GM23338 (cell line): Measurements from ENCODE around the gene MARCKS. TPM values are rescaled to one million over a fixed set of nuclear protein-coding genes. Genes with fewer than 3 reads are reported as not detected.

ENCODE experiments used
- ATAC-seq: fragments of 200-7000 bp; cut with Tn5 transposase; 3 replicates; pipeline ENCODE4 v1.9.1; 2020
- DNase-seq: peaks from one replicate; pipeline ENCODE4 v3.0.0-alpha.2; 2015; ENCODE audit warnings: low spot score
- H2AFZ ChIP-seq: fragments of 200-600 bp; sonication (generic); 2 replicates; pipeline ENCODE4 v1.8.0; 2016; ENCODE audit warnings: antibody characterized with exemption, mild to moderate bottlenecking, moderate library complexity
- H3F3A ChIP-seq: fragments of 200-600 bp; sonication (generic); replicated peaks from 2 replicates; pipeline ENCODE4 v1.8.0; 2017; ENCODE audit warnings: antibody characterized with exemption, mixed run types, low read depth
- H3K27ac ChIP-seq: fragments of 200-600 bp; sonication (generic); 2 replicates; pipeline ENCODE4 v1.6.1; 2016; ENCODE audit warnings: low read depth
- H3K27me3 ChIP-seq: fragments of 200-600 bp; sonication (generic); 2 replicates; pipeline ENCODE4 v1.8.0; 2016; ENCODE audit warnings: mild to moderate bottlenecking, mixed run types, moderate library complexity; ENCODE audit not compliant: insufficient read depth
- H3K36me3 ChIP-seq: fragments of 200-600 bp; sonication (generic); 2 replicates; pipeline ENCODE4 v1.8.0; 2016; ENCODE audit warnings: mild to moderate bottlenecking; ENCODE audit not compliant: insufficient read depth
- H3K4me1 ChIP-seq: fragments of 200-600 bp; sonication (generic); 2 replicates; pipeline ENCODE4 v1.8.0; 2016; ENCODE audit warnings: mild to moderate bottlenecking, moderate library complexity; ENCODE audit not compliant: insufficient read depth
- H3K4me2 ChIP-seq: fragments of 200-600 bp; sonication (generic); 2 replicates; pipeline ENCODE4 v1.7.1; 2017; ENCODE audit warnings: mixed run types
- H3K4me3 ChIP-seq: fragments of 200-600 bp; sonication (generic); 2 replicates; pipeline ENCODE4 v1.6.1; 2016; ENCODE audit warnings: mixed run types
- H3K79me2 ChIP-seq: fragments of 200-600 bp; sonication (generic); replicated peaks from 2 replicates; pipeline ENCODE4 v1.8.0; 2017; ENCODE audit warnings: mild to moderate bottlenecking; ENCODE audit not compliant: insufficient read depth
- H3K9me2 ChIP-seq: fragments of 200-600 bp; sonication (generic); 2 replicates; pipeline ENCODE4 v1.8.0; 2017; ENCODE audit not compliant: insufficient read depth
- H4K20me1 ChIP-seq: fragments of 200-600 bp; sonication (generic); replicated peaks from 2 replicates; pipeline ENCODE4 v1.8.0; 2017; ENCODE audit warnings: mild to moderate bottlenecking; ENCODE audit not compliant: insufficient read depth
- H3K27ac Mint-ChIP-seq: 2 replicates; pipeline ENCODE4 v1.8.0; 2020; ENCODE audit warnings: inconsistent platforms, mild to moderate bottlenecking, moderate library complexity, mixed read lengths
- H3K27me3 Mint-ChIP-seq: 3 replicates; pipeline ENCODE4 v1.8.0; 2022; ENCODE audit warnings: low read depth, mild to moderate bottlenecking, moderate library complexity, mixed read lengths, inconsistent platforms; ENCODE audit not compliant: insufficient read depth, poor library complexity
- H3K36me3 Mint-ChIP-seq: 3 replicates; pipeline ENCODE4 v1.8.0; 2021; ENCODE audit warnings: low read depth, mild to moderate bottlenecking, inconsistent platforms, moderate library complexity, mixed read lengths
- H3K4me1 Mint-ChIP-seq: 3 replicates; pipeline ENCODE4 v1.8.0; 2020; ENCODE audit warnings: mild to moderate bottlenecking, inconsistent platforms, mixed read lengths
- H3K4me3 Mint-ChIP-seq: 3 replicates; pipeline ENCODE4 v1.8.0; 2021; ENCODE audit warnings: moderate library complexity, mild to moderate bottlenecking, inconsistent platforms, mixed read lengths
- H3K9me3 Mint-ChIP-seq: 3 replicates; pipeline ENCODE4 v1.8.0; 2020; ENCODE audit warnings: moderate library complexity, mild to moderate bottlenecking, inconsistent platforms, mixed read lengths
- CREB1 ChIP-seq: fragments of 250-450 bp; sonication (Bioruptor Pico); IDR thresholded peaks from 2 replicates; pipeline ENCODE4 v1.5.0; 2020; ENCODE audit warnings: low read depth, mild to moderate bottlenecking, moderate library complexity
- EZH2phosphoT487 ChIP-seq: fragments of 200-600 bp; sonication (generic); IDR thresholded peaks from one replicate; pipeline ENCODE4 v1.8.1; 2018; ENCODE audit warnings: antibody characterized with exemption; ENCODE audit not compliant: unreplicated experiment
- JUNB ChIP-seq: IDR thresholded peaks from one replicate; pipeline ENCODE4 v1.6.1; 2016; ENCODE audit warnings: antibody characterized with exemption; ENCODE audit not compliant: unreplicated experiment
- NANOG ChIP-seq: IDR thresholded peaks from 2 replicates; pipeline ENCODE4 v1.6.1; 2016; ENCODE audit warnings: antibody characterized with exemption, borderline replicate concordance
- POLR2AphosphoS5 ChIP-seq: IDR thresholded peaks from 2 replicates; pipeline ENCODE4 v1.6.1; 2016; ENCODE audit warnings: antibody characterized with exemption, low read depth
- STAT1 ChIP-seq: IDR thresholded peaks from one replicate; pipeline ENCODE4 v1.6.1; 2016; ENCODE audit warnings: antibody characterized with exemption; ENCODE audit not compliant: unreplicated experiment
- ZNF114 ChIP-seq: fragments of 250-450 bp; sonication (Bioruptor Pico); IDR thresholded peaks from 2 replicates; pipeline ENCODE4 v1.5.0; 2020; ENCODE audit warnings: mild to moderate bottlenecking, moderate library complexity
- polyA plus RNA-seq: library from polyadenylated mRNA; unstranded; fragments of >200 nt; fragmentation: Nextera tagmentation; extraction: Ambion mirVana; gene quantifications from 2 replicates; pipeline ENCODE4 v1.2.1, GENCODE V29; 2016
- total RNA-seq: library from RNA; depleted of rRNA; stranded (reverse); fragments of >200 nt; shearing (Covaris generic); gene quantifications from 2 replicates; pipeline ENCODE4 v1.2.3, GENCODE V29; 2014
- TF ChIP-seq, protein P1 (sequence below): fragments of 250-450 bp; sonication (Bioruptor Pico); IDR thresholded peaks from 2 replicates; pipeline ENCODE4 v1.5.0; 2020; ENCODE audit warnings: mild to moderate bottlenecking, moderate library complexity
- TF ChIP-seq, protein P2 (sequence below), 2 experiments: fragments of 200-600 bp in 1 of 2; sonication (generic) in 1 of 2; conservative IDR thresholded peaks; 2 replicates each; pipeline versions ENCODE4 v1.5.1 to v1.6.1; 2016 to 2017; ENCODE audit warnings: antibody characterized with exemption in 2 of 2, low read depth in 2 of 2, mild to moderate bottlenecking in 2 of 2, moderate library complexity in 1 of 2
- TF ChIP-seq, protein P3 (sequence below): IDR thresholded peaks from 2 replicates; pipeline ENCODE4 v1.6.1; 2016; ENCODE audit warnings: antibody characterized with exemption

The MARCKS gene
- total and polyA plus RNA-seq, 2 experiments from 2014 or later: 71.5 to 85.9 TPM

DNA sequence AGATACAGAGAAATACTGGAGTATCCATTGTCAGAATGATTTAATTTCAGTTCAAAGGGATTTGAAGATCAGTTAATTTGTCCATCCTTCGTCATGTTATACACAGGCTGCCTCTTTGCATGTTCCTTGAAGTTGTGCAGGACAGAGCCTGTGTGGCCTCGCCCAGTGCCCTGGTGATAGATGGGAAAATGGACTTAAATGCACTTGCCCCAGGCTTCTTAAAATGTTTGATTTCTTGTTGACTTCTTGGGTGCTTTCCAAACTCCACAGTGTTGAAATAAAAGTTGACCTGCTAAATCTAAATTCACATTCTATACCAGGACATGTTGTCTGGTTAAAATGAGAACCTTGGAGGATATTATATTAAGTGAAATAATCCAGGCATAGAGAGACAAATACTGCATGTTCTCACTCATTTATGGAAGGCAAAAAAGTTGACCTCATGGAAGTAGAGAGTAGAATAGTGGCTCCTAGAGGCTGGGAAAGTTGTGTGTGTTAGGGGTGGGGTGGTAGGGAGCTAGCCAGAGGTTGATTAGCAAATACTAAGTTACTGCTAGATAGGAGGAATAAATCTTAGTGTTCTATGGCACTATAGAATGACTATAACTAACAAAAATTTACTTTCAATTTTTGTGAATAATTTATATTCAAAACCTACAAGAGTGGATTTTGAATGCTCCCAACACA, 25.3 kb downstream of the MARCKS start:
- Histone ChIP-seq H3K9me2 (no peaks in the 10 kb centered on the region), H3K4me2 (no peak overlapping the region), H4K20me1 (no peaks in the 10 kb centered on the region; the same call in 1 of the 2 replicates), H3K27me3 (no peaks in the 10 kb centered on the region), H3K4me1 (no peaks in the 10 kb centered on the region), H3K27ac (no peak overlapping the region), H3K4me3 (no peak overlapping the region), H3K36me3 (no peaks in the 10 kb centered on the region), H2AFZ (no peak overlapping the region), H3F3A (no peaks in the 10 kb centered on the region), H3K79me2 (no peaks in the 10 kb centered on the region)
- no peak for ATAC-seq
- no peaks in the 10 kb centered on the region for H3K4me1 Mint-ChIP-seq
- no peaks in the 10 kb centered on the region for H3K36me3 Mint-ChIP-seq
- no peaks in the 10 kb centered on the region for H3K9me3 Mint-ChIP-seq
- no peak overlapping the region for H3K27ac Mint-ChIP-seq
- TF ChIP-seq NANOG (no peak), ZNF114 (CRISPR knock-in tag) (no peak), CREB1 (CRISPR knock-in tag) (no peak), STAT1 (no peak), JUNB (no peak), POLR2AphosphoS5 (no peak), EZH2phosphoT487 (no peak)
- TF ChIP-seq, protein P1, sequence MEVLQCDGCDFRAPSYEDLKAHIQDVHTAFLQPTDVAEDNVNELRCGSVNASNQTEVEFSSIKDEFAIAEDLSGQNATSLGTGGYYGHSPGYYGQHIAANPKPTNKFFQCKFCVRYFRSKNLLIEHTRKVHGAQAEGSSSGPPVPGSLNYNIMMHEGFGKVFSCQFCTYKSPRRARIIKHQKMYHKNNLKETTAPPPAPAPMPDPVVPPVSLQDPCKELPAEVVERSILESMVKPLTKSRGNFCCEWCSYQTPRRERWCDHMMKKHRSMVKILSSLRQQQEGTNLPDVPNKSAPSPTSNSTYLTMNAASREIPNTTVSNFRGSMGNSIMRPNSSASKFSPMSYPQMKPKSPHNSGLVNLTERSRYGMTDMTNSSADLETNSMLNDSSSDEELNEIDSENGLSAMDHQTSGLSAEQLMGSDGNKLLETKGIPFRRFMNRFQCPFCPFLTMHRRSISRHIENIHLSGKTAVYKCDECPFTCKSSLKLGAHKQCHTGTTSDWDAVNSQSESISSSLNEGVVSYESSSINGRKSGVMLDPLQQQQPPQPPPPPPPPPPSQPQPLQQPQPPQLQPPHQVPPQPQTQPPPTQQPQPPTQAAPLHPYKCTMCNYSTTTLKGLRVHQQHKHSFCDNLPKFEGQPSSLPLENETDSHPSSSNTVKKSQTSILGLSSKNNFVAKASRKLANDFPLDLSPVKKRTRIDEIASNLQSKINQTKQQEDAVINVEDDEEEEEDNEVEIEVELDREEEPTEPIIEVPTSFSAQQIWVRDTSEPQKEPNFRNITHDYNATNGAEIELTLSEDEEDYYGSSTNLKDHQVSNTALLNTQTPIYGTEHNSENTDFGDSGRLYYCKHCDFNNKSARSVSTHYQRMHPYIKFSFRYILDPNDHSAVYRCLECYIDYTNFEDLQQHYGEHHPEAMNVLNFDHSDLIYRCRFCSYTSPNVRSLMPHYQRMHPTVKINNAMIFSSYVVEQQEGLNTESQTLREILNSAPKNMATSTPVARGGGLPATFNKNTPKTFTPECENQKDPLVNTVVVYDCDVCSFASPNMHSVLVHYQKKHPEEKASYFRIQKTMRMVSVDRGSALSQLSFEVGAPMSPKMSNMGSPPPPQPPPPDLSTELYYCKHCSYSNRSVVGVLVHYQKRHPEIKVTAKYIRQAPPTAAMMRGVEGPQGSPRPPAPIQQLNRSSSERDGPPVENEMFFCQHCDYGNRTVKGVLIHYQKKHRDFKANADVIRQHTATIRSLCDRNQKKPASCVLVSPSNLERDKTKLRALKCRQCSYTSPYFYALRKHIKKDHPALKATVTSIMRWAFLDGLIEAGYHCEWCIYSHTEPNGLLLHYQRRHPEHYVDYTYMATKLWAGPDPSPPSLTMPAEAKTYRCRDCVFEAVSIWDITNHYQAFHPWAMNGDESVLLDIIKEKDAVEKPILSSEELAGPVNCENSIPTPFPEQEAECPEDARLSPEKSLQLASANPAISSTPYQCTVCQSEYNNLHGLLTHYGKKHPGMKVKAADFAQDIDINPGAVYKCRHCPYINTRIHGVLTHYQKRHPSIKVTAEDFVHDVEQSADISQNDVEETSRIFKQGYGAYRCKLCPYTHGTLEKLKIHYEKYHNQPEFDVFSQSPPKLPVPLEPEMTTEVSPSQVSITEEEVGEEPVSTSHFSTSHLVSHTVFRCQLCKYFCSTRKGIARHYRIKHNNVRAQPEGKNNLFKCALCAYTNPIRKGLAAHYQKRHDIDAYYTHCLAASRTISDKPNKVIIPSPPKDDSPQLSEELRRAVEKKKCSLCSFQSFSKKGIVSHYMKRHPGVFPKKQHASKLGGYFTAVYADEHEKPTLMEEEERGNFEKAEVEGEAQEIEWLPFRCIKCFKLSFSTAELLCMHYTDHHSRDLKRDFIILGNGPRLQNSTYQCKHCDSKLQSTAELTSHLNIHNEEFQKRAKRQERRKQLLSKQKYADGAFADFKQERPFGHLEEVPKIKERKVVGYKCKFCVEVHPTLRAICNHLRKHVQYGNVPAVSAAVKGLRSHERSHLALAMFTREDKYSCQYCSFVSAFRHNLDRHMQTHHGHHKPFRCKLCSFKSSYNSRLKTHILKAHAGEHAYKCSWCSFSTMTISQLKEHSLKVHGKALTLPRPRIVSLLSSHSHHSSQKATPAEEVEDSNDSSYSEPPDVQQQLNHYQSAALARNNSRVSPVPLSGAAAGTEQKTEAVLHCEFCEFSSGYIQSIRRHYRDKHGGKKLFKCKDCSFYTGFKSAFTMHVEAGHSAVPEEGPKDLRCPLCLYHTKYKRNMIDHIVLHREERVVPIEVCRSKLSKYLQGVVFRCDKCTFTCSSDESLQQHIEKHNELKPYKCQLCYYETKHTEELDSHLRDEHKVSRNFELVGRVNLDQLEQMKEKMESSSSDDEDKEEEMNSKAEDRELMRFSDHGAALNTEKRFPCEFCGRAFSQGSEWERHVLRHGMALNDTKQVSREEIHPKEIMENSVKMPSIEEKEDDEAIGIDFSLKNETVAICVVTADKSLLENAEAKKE (CRISPR knock-in tag): no peak
- TF ChIP-seq, protein P2, sequence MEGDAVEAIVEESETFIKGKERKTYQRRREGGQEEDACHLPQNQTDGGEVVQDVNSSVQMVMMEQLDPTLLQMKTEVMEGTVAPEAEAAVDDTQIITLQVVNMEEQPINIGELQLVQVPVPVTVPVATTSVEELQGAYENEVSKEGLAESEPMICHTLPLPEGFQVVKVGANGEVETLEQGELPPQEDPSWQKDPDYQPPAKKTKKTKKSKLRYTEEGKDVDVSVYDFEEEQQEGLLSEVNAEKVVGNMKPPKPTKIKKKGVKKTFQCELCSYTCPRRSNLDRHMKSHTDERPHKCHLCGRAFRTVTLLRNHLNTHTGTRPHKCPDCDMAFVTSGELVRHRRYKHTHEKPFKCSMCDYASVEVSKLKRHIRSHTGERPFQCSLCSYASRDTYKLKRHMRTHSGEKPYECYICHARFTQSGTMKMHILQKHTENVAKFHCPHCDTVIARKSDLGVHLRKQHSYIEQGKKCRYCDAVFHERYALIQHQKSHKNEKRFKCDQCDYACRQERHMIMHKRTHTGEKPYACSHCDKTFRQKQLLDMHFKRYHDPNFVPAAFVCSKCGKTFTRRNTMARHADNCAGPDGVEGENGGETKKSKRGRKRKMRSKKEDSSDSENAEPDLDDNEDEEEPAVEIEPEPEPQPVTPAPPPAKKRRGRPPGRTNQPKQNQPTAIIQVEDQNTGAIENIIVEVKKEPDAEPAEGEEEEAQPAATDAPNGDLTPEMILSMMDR (conservative IDR thresholded peaks at IDR 0.05; ENCODE audit: low read depth in 2 of 2): no peak; a peak in 1 of 4 replicates
- TF ChIP-seq, protein P3, sequence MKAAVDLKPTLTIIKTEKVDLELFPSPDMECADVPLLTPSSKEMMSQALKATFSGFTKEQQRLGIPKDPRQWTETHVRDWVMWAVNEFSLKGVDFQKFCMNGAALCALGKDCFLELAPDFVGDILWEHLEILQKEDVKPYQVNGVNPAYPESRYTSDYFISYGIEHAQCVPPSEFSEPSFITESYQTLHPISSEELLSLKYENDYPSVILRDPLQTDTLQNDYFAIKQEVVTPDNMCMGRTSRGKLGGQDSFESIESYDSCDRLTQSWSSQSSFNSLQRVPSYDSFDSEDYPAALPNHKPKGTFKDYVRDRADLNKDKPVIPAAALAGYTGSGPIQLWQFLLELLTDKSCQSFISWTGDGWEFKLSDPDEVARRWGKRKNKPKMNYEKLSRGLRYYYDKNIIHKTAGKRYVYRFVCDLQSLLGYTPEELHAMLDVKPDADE: no peak
- no peak for DNase-seq
- no peak overlapping the region for H3K4me3 Mint-ChIP-seq
- H3K27me3 Mint-ChIP-seq: no peaks in the 10 kb centered on the region
